ENCODE results near the gene YEATS2.

DNA sequence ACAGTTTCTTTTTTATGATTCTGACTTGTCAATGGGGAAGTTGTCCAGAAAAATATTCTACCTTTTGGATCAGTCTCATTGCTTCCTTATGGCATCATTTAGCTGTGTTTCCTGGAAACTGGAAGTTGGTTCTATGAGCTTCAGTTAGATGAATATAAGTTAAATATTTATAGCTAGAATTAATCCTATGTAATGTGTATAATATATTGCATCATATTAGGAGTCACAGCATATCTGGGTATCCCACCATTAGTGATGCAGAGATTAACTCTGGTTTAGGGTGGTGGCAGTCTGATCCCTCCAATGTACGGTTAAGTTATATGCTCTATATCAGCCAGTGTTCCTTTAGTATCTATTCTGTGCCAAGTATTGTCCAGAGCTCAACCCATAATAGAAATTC lies 42.9 kb upstream of the YEATS2 start:
- TF ChIP-seq, protein P1, sequence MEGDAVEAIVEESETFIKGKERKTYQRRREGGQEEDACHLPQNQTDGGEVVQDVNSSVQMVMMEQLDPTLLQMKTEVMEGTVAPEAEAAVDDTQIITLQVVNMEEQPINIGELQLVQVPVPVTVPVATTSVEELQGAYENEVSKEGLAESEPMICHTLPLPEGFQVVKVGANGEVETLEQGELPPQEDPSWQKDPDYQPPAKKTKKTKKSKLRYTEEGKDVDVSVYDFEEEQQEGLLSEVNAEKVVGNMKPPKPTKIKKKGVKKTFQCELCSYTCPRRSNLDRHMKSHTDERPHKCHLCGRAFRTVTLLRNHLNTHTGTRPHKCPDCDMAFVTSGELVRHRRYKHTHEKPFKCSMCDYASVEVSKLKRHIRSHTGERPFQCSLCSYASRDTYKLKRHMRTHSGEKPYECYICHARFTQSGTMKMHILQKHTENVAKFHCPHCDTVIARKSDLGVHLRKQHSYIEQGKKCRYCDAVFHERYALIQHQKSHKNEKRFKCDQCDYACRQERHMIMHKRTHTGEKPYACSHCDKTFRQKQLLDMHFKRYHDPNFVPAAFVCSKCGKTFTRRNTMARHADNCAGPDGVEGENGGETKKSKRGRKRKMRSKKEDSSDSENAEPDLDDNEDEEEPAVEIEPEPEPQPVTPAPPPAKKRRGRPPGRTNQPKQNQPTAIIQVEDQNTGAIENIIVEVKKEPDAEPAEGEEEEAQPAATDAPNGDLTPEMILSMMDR (IDR thresholded peaks at IDR 0.05): no peak
- TF ChIP-seq POLR2A (IDR thresholded peaks at IDR 0.05): no peak

Measured in lower leg skin (tissue), 3 donors.